CD4-positive, alpha-beta T cell treated with Interleukin-10 for 1 hour (primary cell): ENCODE results near the gene NEU1.
"Not testable (repeated sequence)": the region's sequence is repeated elsewhere in the genome, so short reads cannot be mapped to it uniquely, and the experiment has no call there.

ENCODE experiments used
- DNase-seq: peaks from one replicate; pipeline ENCODE4 v3.0.0-alpha.2; 2020

Gene NEU1

GRCh38 chr6:31837369-31838113, 25.1 kb downstream of the NEU1 start:
- no peak for DNase-seq

GRCh38 chr6:31836474-31837368, 25.9 kb downstream of the NEU1 start:
- no peak for DNase-seq

GRCh38 chr6:31836047-31836473, 26.6 kb downstream of the NEU1 start:
- DNase-seq: no peak

- peak; percentile 86 for DNase-seq
Measured at GRCh38 chr6:31834367-31835250, 28.0 kb downstream of the NEU1 start.

GRCh38 chr6:31831350-31832215, 31.0 kb downstream of the NEU1 start:
- DNase-seq: no peak

GRCh38 chr6:31830886-31831335, 31.7 kb downstream of the NEU1 start:
- no peak for DNase-seq

- DNase-seq: peak; percentile 63
Measured at GRCh38 chr6:31829633-31830283, 32.9 kb downstream of the NEU1 start.

- peak; percentile 93 for DNase-seq
Measured at GRCh38 chr6:31827286-31828079, 35.1 kb downstream of the NEU1 start, which contains the start of gene HSPA1B. Gene HSPA1B, plus strand, starts transcription at chr6:31827738. Its CDS starts 213 bp downstream, at chr6:31827951.

GRCh38 chr6:31826793-31827285, 35.8 kb downstream of the NEU1 start:
- no peak for DNase-seq

GRCh38 chr6:31825553-31825952, 37.1 kb downstream of the NEU1 start:
- DNase-seq: no peak

GRCh38 chr6:31823592-31824196, 38.9 kb downstream of the NEU1 start:
- DNase-seq: not testable (repeated sequence)

- DNase-seq: peak; percentile 79
Measured at GRCh38 chr6:31822036-31822821, 40.4 kb downstream of the NEU1 start.

- DNase-seq: peak; percentile 51
Measured at GRCh38 chr6:31821301-31822035, 41.2 kb downstream of the NEU1 start.

GRCh38 chr6:31820399-31820798, 42.2 kb downstream of the NEU1 start:
- DNase-seq: not testable (repeated sequence)

GRCh38 chr6:31819871-31820299, 42.7 kb downstream of the NEU1 start:
- DNase-seq: no peak

GRCh38 chr6:31817929-31818511, 44.6 kb downstream of the NEU1 start:
- DNase-seq: not testable (repeated sequence)

- DNase-seq: peak; percentile 62
Measured at GRCh38 chr6:31817133-31817928, 45.3 kb downstream of the NEU1 start.
